ENCODE results near the gene SP6. TPM values are rescaled to one million over a fixed set of nuclear protein-coding genes. Genes with fewer than 3 reads are reported as not detected.
A peak's percentile ranks its signal among the peaks of the same experiment; 100 is the strongest.

The SP6 gene
- total and polyA plus RNA-seq, 2 of the 4 experiments (the other 2 are of a cell fraction), result under 0.01 to 0.31 TPM

DNA sequence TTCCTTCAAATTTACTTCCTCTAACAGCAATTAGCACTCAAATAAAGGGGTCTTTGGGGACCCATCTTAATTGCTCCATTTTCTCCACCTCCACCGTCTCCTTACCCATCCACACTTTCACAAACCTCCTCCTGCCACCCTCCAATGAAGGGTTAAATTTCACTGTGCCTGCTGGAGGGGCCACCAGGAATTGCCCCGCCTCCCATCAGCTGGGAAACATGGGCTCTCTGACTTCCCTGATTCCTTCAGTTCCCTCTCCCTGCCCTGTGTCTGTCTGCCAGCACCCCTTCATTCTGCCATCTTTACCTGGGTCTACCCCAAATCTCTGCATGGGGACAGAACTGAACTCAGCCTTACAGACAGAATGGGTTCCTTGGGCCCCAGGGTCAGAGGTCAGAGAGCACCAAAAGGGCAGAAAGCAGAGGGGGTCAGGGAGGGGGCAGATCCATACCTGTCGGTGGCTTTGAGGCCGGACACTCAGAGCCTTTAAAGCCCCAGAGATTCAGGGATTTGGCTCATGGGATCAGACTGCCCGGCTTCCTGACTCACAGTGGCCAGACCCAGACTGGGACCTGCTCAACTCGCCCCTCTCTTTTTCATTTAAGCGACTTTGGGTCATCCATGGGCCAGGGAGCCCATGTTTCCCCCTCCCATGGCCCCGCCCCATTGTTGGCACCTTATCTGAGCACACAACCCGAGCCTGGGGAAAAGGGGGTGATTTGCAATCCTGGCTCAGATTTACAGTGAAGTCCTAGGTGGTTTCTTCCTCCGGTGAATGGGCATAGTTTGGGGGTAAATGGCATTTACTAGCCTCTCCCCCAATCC, 27.5 kb upstream of the SP6 start:
- no peak overlapping the region for H3K4me3 ChIP-seq (ENCODE audit: insufficient read depth, low read depth, low read length)
- peaks cover 17% of the 10 kb centered on the region for H3K4me1 ChIP-seq (ENCODE audit: control insufficient read depth, insufficient read depth, low read length)
- DNase-seq (no peak), ATAC-seq (ENCODE audit: low read depth) (no peak)
- CTCF ChIA-PET, result no interaction called here
- in situ Hi-C loops (cut with MboI; ENCODE audit: low sequenced_read_pairs), result no loop called here
- peak overlapping the region; percentile 79 for H2AK9ac ChIP-seq (replicated peaks; ENCODE audit: low read depth, low read length, poor library complexity)
- H2BK5ac ChIP-seq (ENCODE audit: low read depth, low read length, poor library complexity, severe bottlenecking), result no peak overlapping the region
- dilution Hi-C loops (cut with HindIII; ENCODE audit: low sequenced_read_pairs, unreplicated experiment), result no loop called here
- no peak overlapping the region for H3K23ac ChIP-seq (ENCODE audit: low read depth, low read length)
- POLR2A ChIA-PET (ENCODE audit: unreplicated experiment), result no interaction called here
- peaks cover 12% of the 10 kb centered on the region for H3K27me3 ChIP-seq (ENCODE audit: control insufficient read depth, insufficient read depth, low read length)
- H2BK15ac ChIP-seq (ENCODE audit: low read depth, low read length), result no peak overlapping the region; the same call in 2 of the 3 replicates
- no peak overlapping the region for H3K18ac ChIP-seq (ENCODE audit: low read depth, low read length)
- H4K91ac ChIP-seq (ENCODE audit: insufficient read depth, low read depth, low read length), result no peak overlapping the region
- H3K9me3 ChIP-seq (ENCODE audit: control insufficient read depth, insufficient read depth, low read length), result no peaks in the 10 kb centered on the region
- no peak overlapping the region for H2BK120ac ChIP-seq (ENCODE audit: low read depth, low read length)
- H3K56ac ChIP-seq (ENCODE audit: extremely low read depth, insufficient read depth, low read length), result no peak overlapping the region
- WGBS, 2 experiments (ENCODE audit: extremely low coverage in 2 of 2, insufficient read length in 1 of 2), result 45% methylated on average over 4 of the region's 10 CpGs; no CpG with 5 or more reads in 1 of the 2 experiments
- H4K5ac ChIP-seq (ENCODE audit: low read depth, low read length), result no peak overlapping the region; the same call in 1 of the 2 replicates
- TF ChIP-seq USF2 (IDR thresholded peaks at IDR 0.05; ENCODE audit: low read depth, low read length), result no peak; the same call in 1 of the 2 replicates
- no peak for TF ChIP-seq RFX5 (IDR thresholded peaks at IDR 0.05; ENCODE audit: low read depth, low read length)
- no peak for TF ChIP-seq MAFK (IDR thresholded peaks at IDR 0.05; ENCODE audit: low read depth, low read length)
- no peak for TF ChIP-seq MXI1 (IDR thresholded peaks at IDR 0.05; ENCODE audit: borderline replicate concordance, low read depth, low read length)
- no peak for TF ChIP-seq MAZ (IDR thresholded peaks at IDR 0.05; ENCODE audit: borderline replicate concordance, low read depth, low read length)
- TF ChIP-seq SMC3 (IDR thresholded peaks at IDR 0.05; ENCODE audit: low read depth, low read length), result no peak
- no peak for TF ChIP-seq RCOR1 (IDR thresholded peaks at IDR 0.05; ENCODE audit: insufficient replicate concordance, low read length)
- no peak for TF ChIP-seq CEBPB (IDR thresholded peaks at IDR 0.05; ENCODE audit: low read depth, low read length)
- TF ChIP-seq BHLHE40 (IDR thresholded peaks at IDR 0.05; ENCODE audit: low read depth, low read length), result no peak
- TF ChIP-seq ELK1 (IDR thresholded peaks at IDR 0.05; ENCODE audit: borderline replicate concordance, low read depth, low read length), result no peak
- no peak for TF ChIP-seq NFE2L2 (IDR thresholded peaks at IDR 0.05; ENCODE audit: low read depth, low read length)
- no peak overlapping the region for H3K4me2 ChIP-seq (ENCODE audit: low read depth, low read length)
- H3K9ac ChIP-seq (ENCODE audit: low read depth, low read length), result no peak overlapping the region
- no peak overlapping the region for H2AK5ac ChIP-seq (ENCODE audit: low read depth, low read length)
- no peaks in the 10 kb centered on the region for H4K20me1 ChIP-seq (ENCODE audit: insufficient read depth, low read length)
- H2BK20ac ChIP-seq (ENCODE audit: low read depth, low read length), result no peak overlapping the region
- no peaks in the 10 kb centered on the region for H3K36me3 ChIP-seq (ENCODE audit: control insufficient read depth, insufficient read depth, low read length)
- no peaks in the 10 kb centered on the region for H3K79me1 ChIP-seq (ENCODE audit: low read depth in 1 of 2, low read length in 2 of 2)
- no peak overlapping the region for H3K27ac ChIP-seq (ENCODE audit: insufficient read depth, low read length)
- no TSS peak for BruUV-seq (replicated peaks)
- H4K8ac ChIP-seq (ENCODE audit: low read depth in 2 of 2, low read length in 2 of 2), result peak overlapping the region in 1 of 2 experiments; percentile 16; a peak in 1 of 4 replicates
- no peaks in the 10 kb centered on the region for H3K9me1 ChIP-seq (ENCODE audit: insufficient read depth, low read length)
- H3K14ac ChIP-seq (replicated peaks; ENCODE audit: low read depth, low read length), result 0 out of 2 replicates have a peak overlapping the region, but pooled peaks have one; percentile 15
- intact Hi-C loops (cut with micrococcal nuclease), result no loop called here
- peak overlapping the region; percentile 52 for H2AFZ ChIP-seq (replicated peaks; ENCODE audit: low read length, poor library complexity)
- H3K4ac ChIP-seq (ENCODE audit: low read depth, low read length), result no peak overlapping the region
